GM13977 (cell line): ENCODE measurements around the gene RGPD5.
"Not testable (repeated sequence)": the region's sequence is repeated elsewhere in the genome, so short reads cannot be mapped to it uniquely, and the experiment has no call there.

ENCODE experiments used
- DNase-seq: peaks from one replicate; pipeline ENCODE4 v3.0.0; 2012; ENCODE audit warnings: low spot score
- in situ Hi-C: fragments of 300-500 bp; cut with MboI; formaldehyde crosslinking; loops from one replicate; pipeline ENCODE4 v1.12.0; 2022; ENCODE audit warnings: low sequenced_read_pairs, low pct_unique_long_range_greater_than_20kb, mixed read lengths, inconsistent platforms; ENCODE audit not compliant: unreplicated experiment

Gene RGPD5

GRCh38 chr2:109794074-109794737 is at the start of gene RGPD5:
Gene RGPD5 (plus strand): TSS chr2:109794305. CDS start chr2:109794466, 161 bp downstream.
- DNase-seq, in situ Hi-C loops: not testable (repeated sequence)

DNA sequence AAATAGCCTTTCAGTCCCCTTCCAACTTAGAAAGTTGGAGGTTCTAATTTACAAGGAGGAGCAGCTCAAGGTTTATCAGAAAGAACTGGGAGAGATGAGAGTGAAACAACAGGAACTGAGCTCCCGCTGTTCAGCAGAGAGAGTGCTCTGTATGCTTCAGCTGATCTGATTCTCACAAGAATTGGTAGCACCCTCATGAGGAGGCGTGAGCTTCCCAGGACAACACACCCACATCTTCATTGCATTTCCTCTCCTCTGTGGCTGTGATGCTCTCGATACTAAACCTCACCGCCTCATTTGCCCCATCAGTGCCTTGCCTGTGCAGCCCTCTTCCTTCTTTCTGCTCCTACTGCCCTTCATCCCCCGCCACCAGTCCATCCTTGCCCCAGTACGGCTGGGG is 42.5 kb upstream of the RGPD5 start:
- DNase-seq, in situ Hi-C loops: not testable (repeated sequence)

DNA sequence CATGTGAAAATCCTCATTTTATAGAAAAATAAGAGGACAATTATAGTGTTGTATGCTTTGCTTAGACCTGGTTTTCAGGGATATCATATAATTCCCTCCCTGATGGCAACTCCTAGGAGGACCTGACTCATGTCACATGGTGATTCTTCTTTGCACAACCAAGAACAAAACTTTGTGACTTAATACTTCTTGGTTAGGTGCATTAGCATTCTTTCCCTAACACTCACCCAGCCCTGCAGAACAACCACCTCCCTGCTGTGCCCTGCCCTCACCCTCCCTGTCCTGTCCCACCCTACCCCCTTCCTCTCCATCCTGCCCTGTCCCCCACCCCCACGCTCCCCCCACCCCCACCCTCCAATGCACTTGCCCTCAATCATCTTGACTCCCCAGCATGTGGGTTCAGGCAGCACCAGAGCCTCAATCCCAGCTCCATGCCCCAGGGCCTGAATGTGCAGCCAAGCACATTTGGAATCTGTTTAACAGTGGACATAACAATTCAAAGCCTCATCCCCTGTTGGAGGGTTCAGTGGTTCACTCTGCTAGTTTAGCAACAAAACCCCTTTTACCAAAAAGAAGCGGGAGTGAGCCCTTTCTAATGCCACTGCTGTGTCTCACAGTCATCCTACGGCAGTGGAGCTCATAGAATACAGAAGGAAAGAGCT is 36.8 kb upstream of the RGPD5 start:
- DNase-seq, in situ Hi-C loops: not testable (repeated sequence)

DNA sequence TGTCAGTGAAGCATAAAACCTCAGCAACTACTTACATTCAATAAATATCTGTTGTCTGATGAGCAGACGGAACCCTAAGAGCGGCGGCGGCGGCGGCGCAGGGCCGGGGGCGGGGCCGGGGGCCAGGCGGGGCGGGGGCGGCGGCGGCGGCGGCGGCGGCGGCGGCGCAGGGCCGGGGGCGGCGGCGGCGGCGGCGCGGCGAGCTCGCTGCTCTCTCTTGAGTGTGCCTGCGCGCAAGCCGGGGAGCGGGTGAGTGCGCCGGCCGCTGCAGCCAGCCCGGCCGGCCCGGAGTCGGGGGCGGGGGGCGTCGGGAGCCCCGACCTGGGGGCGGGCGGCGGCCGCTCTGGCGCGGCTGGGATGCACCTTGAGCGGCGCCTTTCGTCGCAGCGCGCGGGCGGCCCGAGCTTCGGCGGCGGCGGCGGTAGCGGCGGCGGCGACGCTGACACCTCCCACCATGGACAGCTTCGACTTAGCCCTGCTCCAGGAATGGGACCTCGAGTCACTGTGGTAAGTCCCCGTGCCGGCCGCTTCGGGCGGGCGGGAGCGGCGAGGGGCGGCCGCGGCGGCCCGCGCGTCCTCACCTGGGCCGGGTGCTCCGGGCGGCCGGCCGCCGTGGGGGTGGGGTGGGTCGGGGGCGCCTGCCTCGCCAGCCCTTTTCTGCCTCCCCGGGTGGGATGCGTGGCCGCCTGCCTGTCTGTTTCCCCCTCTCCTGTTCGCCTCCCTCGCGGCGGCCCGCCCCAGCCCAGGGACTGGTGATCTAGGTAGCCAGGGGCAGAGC is 33.7 kb upstream of the RGPD5 start:
- in situ Hi-C loops: not testable (repeated sequence)

DNA sequence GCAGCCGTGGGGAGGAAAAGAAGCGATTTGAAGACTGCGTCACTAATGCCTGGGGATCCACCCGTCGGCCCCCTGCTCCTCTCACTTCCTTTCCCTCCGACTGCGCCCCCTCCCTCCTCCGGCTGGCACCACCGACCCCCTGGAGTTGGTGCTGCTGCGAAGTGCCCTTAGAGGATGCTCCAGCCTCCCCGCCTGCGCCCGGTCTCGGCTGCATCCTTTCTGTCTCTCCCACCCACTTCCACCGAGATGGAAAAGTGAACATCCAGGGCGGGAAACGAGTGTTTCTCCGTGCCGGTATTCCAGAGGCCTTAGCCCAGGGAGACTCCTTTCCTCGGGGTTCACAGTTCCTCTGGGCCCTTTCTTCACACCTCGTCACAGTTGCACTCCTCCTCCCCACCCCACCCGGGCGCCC is 33.1 kb upstream of the RGPD5 start:
- in situ Hi-C loops, DNase-seq: not testable (repeated sequence)

More for the DNA sequence above, 33.7 kb upstream of the RGPD5 start:
- not testable (repeated sequence) for DNase-seq

GRCh38 chr2:109761976-109762375 is 32.1 kb upstream of the RGPD5 start:
- DNase-seq, in situ Hi-C loops: not testable (repeated sequence)

- in situ Hi-C loops, DNase-seq: not testable (repeated sequence)
These were observed 28.0 kb upstream of the RGPD5 start for GRCh38 chr2:109766074-109766473.

DNA sequence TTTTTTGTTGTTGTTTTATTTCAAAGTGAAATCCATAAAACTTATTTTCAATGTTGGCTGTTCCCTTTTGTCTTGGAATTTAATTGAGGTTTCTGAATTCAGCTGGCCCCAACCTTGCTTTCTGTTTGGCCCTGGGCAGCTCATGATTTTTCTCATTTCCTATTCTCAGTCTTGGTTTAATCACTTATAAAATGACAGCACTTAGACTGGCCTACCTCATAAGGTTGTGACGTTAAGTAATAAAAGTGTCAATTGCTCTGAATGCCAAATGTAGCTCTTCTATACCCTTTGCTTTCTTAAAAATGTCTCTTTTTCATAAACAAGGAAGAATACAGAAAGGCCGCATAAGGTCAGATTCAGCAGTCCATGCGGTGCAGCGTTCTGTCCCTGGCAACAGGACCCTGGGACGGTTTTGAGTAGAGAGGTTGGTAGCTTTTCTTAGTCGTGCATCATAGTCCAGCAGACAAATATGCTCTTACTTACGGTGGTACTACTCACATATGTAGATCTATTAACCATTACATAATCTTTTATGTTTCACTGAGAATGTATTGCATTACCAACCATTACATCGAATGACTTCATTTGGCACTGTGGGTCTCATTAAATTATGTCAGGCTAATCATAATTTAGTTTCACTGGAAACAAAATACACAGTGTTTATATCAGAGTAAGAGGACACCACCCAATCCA is 27.1 kb upstream of the RGPD5 start:
- in situ Hi-C loops, DNase-seq: not testable (repeated sequence)

GRCh38 chr2:109768934-109769333 is 25.2 kb upstream of the RGPD5 start:
- in situ Hi-C loops, DNase-seq: not testable (repeated sequence)

- in situ Hi-C loops, DNase-seq: not testable (repeated sequence)
These were observed 15.0 kb upstream of the RGPD5 start for GRCh38 chr2:109779118-109779517.

- DNase-seq, in situ Hi-C loops: not testable (repeated sequence)
These were observed 12.8 kb upstream of the RGPD5 start for GRCh38 chr2:109781147-109781816.

DNA sequence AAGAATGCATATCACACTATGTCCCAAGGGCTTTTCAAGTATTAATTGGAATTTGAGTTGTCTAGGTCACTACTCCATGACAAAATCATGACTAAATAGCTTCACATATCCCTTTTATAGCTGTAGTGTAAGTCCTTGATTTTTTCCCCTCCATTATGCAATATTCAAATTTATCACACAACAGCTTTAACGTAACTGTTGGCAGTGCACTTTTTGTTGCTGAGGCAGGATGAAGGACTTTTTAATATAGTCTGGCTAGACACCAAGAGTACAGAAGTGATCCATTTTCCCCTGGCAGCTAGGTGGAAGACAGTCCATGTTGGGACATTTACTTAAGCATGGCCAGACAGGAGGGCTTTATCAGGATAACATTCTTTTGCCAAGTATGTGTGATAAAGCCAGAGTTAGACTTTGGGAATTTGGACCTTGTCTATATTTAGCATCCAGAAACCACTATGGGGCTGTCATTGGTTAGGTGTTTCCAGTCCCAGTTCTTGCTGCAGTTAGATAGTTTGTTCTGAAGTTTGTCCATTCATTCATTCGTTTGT is 11.6 kb upstream of the RGPD5 start:
- in situ Hi-C loops, DNase-seq: not testable (repeated sequence)

GRCh38 chr2:109791530-109792279 is 2.4 kb upstream of the RGPD5 start:
- in situ Hi-C loops, DNase-seq: not testable (repeated sequence)

- DNase-seq, in situ Hi-C loops: not testable (repeated sequence)
These were observed 1.4 kb upstream of the RGPD5 start for GRCh38 chr2:109792659-109793058.

DNA sequence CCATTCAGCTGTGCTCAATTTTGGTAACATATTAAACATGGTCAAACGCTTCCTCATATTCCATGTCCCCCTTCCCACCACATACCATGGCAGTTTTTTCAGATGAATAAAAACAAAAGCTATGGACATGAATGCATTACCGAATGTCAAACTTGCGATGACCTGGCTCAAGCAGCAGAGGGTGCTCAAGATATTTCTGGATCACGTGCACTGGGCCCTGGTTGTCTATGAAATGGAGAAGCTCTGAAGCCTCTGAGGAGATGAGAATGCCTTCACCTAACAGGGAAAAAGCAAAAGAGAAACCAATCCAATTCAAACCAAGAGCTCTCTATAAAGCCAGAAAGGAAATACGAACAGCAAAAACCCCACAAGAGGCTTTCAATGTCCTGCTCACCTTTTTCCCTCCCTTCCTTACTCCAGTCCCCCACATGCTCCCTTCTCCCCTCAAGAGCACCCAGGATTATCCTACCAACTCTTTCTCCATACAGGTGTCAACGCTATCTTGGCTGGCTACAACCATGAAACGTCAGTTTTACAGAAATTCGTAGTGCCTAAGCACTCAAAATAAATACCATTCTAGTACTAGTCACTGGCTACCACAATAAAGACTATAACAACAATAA is 77.1 kb downstream of the RGPD5 start:
- in situ Hi-C loops, DNase-seq: not testable (repeated sequence)

- DNase-seq, in situ Hi-C loops: not testable (repeated sequence)
These were observed 82.5 kb downstream of the RGPD5 start for GRCh38 chr2:109876625-109877024.
